HEK293 (cell line): Measurements from ENCODE around the gene PIF1.

Experiments used
- CTCF ChIP-seq: fragments of 450-650 bp; formaldehyde crosslinking; IDR thresholded peaks from 2 replicates; pipeline ENCODE4 v1.5.1; 2016; ENCODE audit warnings: missing biosample characterization, missing genetic modification characterization
- MEIS1 ChIP-seq: sonication (generic); formaldehyde crosslinking; IDR thresholded peaks from 2 replicates; pipeline ENCODE4 v1.8.1; 2022; ENCODE audit warnings: missing genetic modification reagents, mild to moderate bottlenecking, borderline replicate concordance
- MYNN ChIP-seq: fragments of 450-650 bp; formaldehyde crosslinking; IDR thresholded peaks from 2 replicates; pipeline ENCODE4 v1.5.1; 2016; ENCODE audit warnings: missing biosample characterization, missing genetic modification characterization, borderline replicate concordance
- PRDM1 ChIP-seq: fragments of 450-650 bp; formaldehyde crosslinking; IDR thresholded peaks from 2 replicates; pipeline ENCODE4; 2016; ENCODE audit warnings: missing biosample characterization, missing genetic modification characterization
- REPIN1 ChIP-seq: fragments of 450-650 bp; formaldehyde crosslinking; IDR thresholded peaks from 2 replicates; pipeline ENCODE4 v1.5.1; 2017; ENCODE audit warnings: missing biosample characterization, missing genetic modification characterization, low read depth
- SALL2 ChIP-seq: fragments of 450-650 bp; formaldehyde crosslinking; IDR thresholded peaks from 2 replicates; pipeline ENCODE4 v1.5.0; 2017; ENCODE audit warnings: missing biosample characterization, mild to moderate bottlenecking, missing genetic modification characterization, borderline replicate concordance
- ZNF16 ChIP-seq: fragments of 450-650 bp; formaldehyde crosslinking; IDR thresholded peaks from 2 replicates; pipeline ENCODE4 v1.5.1; 2016; ENCODE audit warnings: low read depth, missing biosample characterization, missing genetic modification characterization
- ZNF324 ChIP-seq: fragments of 450-650 bp; formaldehyde crosslinking; IDR thresholded peaks from 2 replicates; pipeline ENCODE4 v1.5.1; 2016; ENCODE audit warnings: missing biosample characterization, missing genetic modification characterization
- ZNF629 ChIP-seq: fragments of 450-650 bp; formaldehyde crosslinking; IDR thresholded peaks from 2 replicates; pipeline ENCODE4 v1.5.1; 2017; ENCODE audit warnings: missing biosample characterization, missing genetic modification characterization
- ZNF701 ChIP-seq: fragments of 450-650 bp; formaldehyde crosslinking; IDR thresholded peaks from 2 replicates; pipeline ENCODE4 v1.5.1; 2016; ENCODE audit warnings: missing biosample characterization, missing genetic modification characterization
- ZNF747 ChIP-seq: fragments of 450-650 bp; formaldehyde crosslinking; IDR thresholded peaks from 2 replicates; pipeline ENCODE4 v1.5.1; 2016; ENCODE audit warnings: missing biosample characterization, missing genetic modification characterization
- ZNF768 ChIP-seq: fragments of 450-650 bp; formaldehyde crosslinking; IDR thresholded peaks from 2 replicates; pipeline ENCODE4 v1.5.1; 2018; ENCODE audit warnings: missing biosample characterization, mild to moderate bottlenecking, missing genetic modification characterization
- ZSCAN18 ChIP-seq: fragments of 450-650 bp; formaldehyde crosslinking; IDR thresholded peaks from 2 replicates; pipeline ENCODE4 v1.5.1; 2016; ENCODE audit warnings: missing biosample characterization, missing genetic modification characterization
- ZSCAN23 ChIP-seq: fragments of 450-650 bp; formaldehyde crosslinking; IDR thresholded peaks from 2 replicates; pipeline ENCODE4 v1.5.1; 2016; ENCODE audit warnings: missing biosample characterization, missing genetic modification characterization

GRCh38 chr15:64837502-64837901, 12.1 kb upstream of the PIF1 start:
- no peak for TF ChIP-seq ZSCAN23 (tag by site-specific recombination)
- no peak for TF ChIP-seq ZSCAN18
- TF ChIP-seq SALL2 (tag by site-specific recombination), result no peak
- no peak for TF ChIP-seq ZNF324 (tag by site-specific recombination)
- TF ChIP-seq CTCF, result no peak
- TF ChIP-seq ZNF747, result no peak
- no peak for TF ChIP-seq ZNF16 (tag by site-specific recombination)
- TF ChIP-seq REPIN1, result no peak
- TF ChIP-seq MYNN (tag by site-specific recombination), result no peak
- TF ChIP-seq PRDM1 (tag by site-specific recombination), result no peak
- no peak for TF ChIP-seq MEIS1 (CRISPR knock-in tag)
- TF ChIP-seq ZNF768 (tag by site-specific recombination), result no peak
- TF ChIP-seq ZNF629 (tag by site-specific recombination), result no peak
- TF ChIP-seq ZNF701 (tag by site-specific recombination), result no peak
